Measurements from ENCODE around the gene FANCG.

DNA sequence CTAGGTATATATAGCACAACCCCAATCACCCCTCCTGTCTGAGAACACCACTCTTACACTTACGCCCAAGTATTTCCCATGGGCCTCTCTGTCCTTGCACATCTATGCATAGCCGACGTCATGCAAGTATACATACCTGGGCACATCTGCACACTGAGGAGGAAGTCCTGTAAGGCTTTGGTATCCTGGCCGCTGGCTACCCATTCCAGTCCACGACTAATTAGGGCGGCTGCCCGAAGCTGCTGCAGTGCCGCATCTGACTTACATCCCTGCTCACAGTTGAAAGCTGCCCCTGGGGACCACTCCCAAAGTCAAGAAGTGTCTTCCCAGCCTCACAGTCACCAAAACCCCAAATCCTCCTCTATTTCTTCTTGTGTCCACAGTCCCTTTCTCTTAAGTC, 5.0 kb downstream of the FANCG start:
- TF ChIP-seq, protein P1, sequence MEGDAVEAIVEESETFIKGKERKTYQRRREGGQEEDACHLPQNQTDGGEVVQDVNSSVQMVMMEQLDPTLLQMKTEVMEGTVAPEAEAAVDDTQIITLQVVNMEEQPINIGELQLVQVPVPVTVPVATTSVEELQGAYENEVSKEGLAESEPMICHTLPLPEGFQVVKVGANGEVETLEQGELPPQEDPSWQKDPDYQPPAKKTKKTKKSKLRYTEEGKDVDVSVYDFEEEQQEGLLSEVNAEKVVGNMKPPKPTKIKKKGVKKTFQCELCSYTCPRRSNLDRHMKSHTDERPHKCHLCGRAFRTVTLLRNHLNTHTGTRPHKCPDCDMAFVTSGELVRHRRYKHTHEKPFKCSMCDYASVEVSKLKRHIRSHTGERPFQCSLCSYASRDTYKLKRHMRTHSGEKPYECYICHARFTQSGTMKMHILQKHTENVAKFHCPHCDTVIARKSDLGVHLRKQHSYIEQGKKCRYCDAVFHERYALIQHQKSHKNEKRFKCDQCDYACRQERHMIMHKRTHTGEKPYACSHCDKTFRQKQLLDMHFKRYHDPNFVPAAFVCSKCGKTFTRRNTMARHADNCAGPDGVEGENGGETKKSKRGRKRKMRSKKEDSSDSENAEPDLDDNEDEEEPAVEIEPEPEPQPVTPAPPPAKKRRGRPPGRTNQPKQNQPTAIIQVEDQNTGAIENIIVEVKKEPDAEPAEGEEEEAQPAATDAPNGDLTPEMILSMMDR (IDR thresholded peaks at IDR 0.05): no peak
- TF ChIP-seq POLR2A (IDR thresholded peaks at IDR 0.05): no peak

All from uterus (tissue), 2 donors.